ENCODE results near the gene PDE6D. TPM values are rescaled to one million over a fixed set of nuclear protein-coding genes. Genes with fewer than 3 reads are reported as not detected.
A peak's percentile ranks its signal among the peaks of the same experiment; 100 is the strongest.

PDE6D gene
- total and polyA plus RNA-seq, 2 experiments from 2014 or later: 22.7 to 23.3 TPM

DNA sequence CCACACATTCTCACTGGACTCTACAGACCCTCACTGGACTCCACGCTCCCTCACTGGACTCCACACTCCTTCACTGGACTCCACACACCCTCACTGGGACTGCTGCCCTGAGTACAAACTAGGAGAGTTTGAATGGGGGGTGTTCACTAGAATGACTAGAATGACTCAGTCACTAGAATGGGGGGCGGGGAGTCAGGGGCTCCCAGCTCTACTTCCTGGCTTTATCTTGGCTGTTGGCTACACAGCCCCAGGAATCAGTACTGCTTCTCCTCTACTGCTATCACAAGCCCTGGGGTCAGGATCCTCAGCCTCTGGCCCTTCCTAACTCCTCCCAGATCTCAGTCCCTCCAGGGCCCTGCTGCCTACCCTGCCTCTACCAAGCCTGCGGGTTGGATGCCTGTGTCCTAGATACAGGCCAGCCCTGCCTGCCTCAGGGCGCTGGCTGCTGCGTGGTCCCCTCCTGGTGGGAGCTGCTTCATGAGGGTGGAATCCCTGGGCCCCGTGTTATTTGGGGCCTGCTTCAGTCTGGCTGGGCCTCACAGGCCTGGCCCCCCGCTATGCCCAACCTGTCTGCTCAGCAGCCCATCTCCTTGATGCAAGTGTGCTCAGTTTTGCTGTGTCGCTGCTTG lies 65.0 kb downstream of the PDE6D start:
- Histone ChIP-seq H3K4me1 (ENCODE audit: insufficient read depth) (peaks cover 13% of the 10 kb centered on the region), H3K9me2 (replicated peaks; ENCODE audit: insufficient read depth) (no peaks in the 10 kb centered on the region), H3K79me2 (peaks cover 22% of the 10 kb centered on the region), H3K27ac (no peak overlapping the region), H3K27me3 (no peaks in the 10 kb centered on the region), H3K36me3 (replicated peaks; ENCODE audit: insufficient read depth, low read depth) (no peaks in the 10 kb centered on the region), H3K4me2 (no peak overlapping the region), H3K4me3 (no peak overlapping the region), H3K9me3 (ENCODE audit: low read depth) (no peaks in the 10 kb centered on the region), H4K20me1 (ENCODE audit: insufficient read depth, poor library complexity, severe bottlenecking) (peaks cover 31% of the 10 kb centered on the region), H2AFZ (no peak overlapping the region)
- no peak for DNase-seq (ENCODE audit: low spot score)
- WGBS (ENCODE audit: low lambda C conversion rate, missing lambda C conversion rate): 87% methylated on average over 8 of the region's 8 CpGs
- TF ChIP-seq EZH2 (IDR thresholded peaks at IDR 0.05; ENCODE audit: borderline replicate concordance) (no peak), EZH2phosphoT487 (IDR thresholded peaks at IDR 0.05; ENCODE audit: low read depth, severe bottlenecking, unreplicated experiment) (no peak)
- TF ChIP-seq, protein P1, sequence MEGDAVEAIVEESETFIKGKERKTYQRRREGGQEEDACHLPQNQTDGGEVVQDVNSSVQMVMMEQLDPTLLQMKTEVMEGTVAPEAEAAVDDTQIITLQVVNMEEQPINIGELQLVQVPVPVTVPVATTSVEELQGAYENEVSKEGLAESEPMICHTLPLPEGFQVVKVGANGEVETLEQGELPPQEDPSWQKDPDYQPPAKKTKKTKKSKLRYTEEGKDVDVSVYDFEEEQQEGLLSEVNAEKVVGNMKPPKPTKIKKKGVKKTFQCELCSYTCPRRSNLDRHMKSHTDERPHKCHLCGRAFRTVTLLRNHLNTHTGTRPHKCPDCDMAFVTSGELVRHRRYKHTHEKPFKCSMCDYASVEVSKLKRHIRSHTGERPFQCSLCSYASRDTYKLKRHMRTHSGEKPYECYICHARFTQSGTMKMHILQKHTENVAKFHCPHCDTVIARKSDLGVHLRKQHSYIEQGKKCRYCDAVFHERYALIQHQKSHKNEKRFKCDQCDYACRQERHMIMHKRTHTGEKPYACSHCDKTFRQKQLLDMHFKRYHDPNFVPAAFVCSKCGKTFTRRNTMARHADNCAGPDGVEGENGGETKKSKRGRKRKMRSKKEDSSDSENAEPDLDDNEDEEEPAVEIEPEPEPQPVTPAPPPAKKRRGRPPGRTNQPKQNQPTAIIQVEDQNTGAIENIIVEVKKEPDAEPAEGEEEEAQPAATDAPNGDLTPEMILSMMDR (IDR thresholded peaks at IDR 0.05; ENCODE audit: poor library complexity): no peak

DNA sequence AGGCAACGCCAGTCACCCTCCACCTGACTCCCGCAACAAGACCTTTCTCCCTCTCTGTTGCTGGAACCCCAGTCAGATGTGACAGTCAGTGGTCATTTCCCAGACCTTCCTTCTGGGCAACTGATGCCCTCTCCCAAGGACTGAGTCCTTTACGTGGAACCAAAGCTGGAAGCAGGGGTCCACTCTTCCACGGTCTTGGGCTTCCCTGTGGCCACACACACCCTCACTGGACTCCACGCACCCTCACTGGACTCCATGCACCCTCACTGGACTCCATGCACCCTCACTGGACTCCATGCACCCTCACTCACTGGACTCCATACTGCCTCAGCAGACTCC lies 65.6 kb downstream of the PDE6D start:
- Histone ChIP-seq H3K27ac (no peak overlapping the region), H3K79me2 (peaks cover 29% of the 10 kb centered on the region), H4K20me1 (ENCODE audit: insufficient read depth, poor library complexity, severe bottlenecking) (peaks cover 37% of the 10 kb centered on the region), H3K4me2 (no peak overlapping the region), H3K4me3 (no peak overlapping the region), H3K4me1 (ENCODE audit: insufficient read depth) (peaks cover 13% of the 10 kb centered on the region), H3K9me2 (replicated peaks; ENCODE audit: insufficient read depth) (no peaks in the 10 kb centered on the region), H3K36me3 (replicated peaks; ENCODE audit: insufficient read depth, low read depth) (no peaks in the 10 kb centered on the region), H2AFZ (no peak overlapping the region), H3K9me3 (ENCODE audit: low read depth) (no peaks in the 10 kb centered on the region), H3K27me3 (no peaks in the 10 kb centered on the region)
- 56% methylated on average over 5 of the region's 5 CpGs for WGBS (ENCODE audit: low lambda C conversion rate, missing lambda C conversion rate)
- TF ChIP-seq, protein P1 (IDR thresholded peaks at IDR 0.05; ENCODE audit: poor library complexity): no peak
- TF ChIP-seq EZH2phosphoT487 (IDR thresholded peaks at IDR 0.05; ENCODE audit: low read depth, severe bottlenecking, unreplicated experiment) (no peak), EZH2 (IDR thresholded peaks at IDR 0.05; ENCODE audit: borderline replicate concordance) (no peak)
- no peak for DNase-seq (ENCODE audit: low spot score)

DNA sequence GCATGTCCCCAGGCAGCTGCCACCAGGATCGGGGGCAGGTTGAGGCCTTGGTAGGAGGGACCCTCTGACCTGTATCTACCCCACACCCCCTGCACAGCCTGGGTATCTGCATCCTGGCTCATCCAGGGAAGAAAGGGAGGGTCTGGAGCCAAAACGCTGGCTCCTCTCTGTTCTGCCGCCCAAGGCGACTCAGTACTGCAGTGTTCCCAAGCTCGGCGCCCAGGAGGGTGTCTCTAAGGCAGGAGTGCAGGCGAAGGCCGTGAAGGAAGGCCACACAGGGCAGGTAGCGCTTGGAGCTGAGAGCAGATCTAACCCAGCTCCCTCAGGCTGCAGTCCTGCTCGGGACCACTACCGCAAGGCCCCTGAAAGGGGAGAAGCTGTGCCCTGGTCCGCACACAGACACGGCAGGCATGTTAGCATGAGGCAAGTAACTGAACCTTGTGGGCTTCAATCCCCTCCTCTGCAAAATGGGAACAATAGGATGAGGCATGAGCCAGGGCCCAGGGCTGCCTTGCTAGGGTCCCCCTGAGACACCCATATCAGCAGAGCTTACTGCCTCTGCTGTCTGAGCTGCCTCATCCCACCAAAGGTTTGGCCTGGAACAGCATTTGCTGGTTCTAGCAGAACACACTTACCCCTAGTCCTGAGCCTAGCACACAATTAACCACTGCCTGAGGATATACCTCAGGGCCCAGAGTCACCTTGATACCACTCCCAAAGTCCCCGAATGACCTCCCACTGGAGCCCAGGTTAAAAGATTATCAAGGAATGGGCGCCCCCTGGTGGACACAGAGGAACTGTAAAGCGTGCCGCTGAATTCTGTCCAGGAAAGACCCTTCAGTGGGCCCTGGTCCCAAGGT lies 66.2 kb downstream of the PDE6D start:
- Histone ChIP-seq H3K79me2 (peaks cover 33% of the 10 kb centered on the region), H4K20me1 (ENCODE audit: insufficient read depth, poor library complexity, severe bottlenecking) (peaks cover 42% of the 10 kb centered on the region), H3K4me1 (ENCODE audit: insufficient read depth) (peaks cover 13% of the 10 kb centered on the region), H2AFZ (no peak overlapping the region), H3K27ac (no peak overlapping the region), H3K9me3 (ENCODE audit: low read depth) (no peaks in the 10 kb centered on the region), H3K4me3 (no peak overlapping the region), H3K27me3 (no peaks in the 10 kb centered on the region), H3K36me3 (replicated peaks; ENCODE audit: insufficient read depth, low read depth) (no peaks in the 10 kb centered on the region), H3K9me2 (replicated peaks; ENCODE audit: insufficient read depth) (no peaks in the 10 kb centered on the region), H3K4me2 (no peak overlapping the region)
- 58% methylated on average over 17 of the region's 17 CpGs for WGBS (ENCODE audit: low lambda C conversion rate, missing lambda C conversion rate)
- peak; percentile 89 for DNase-seq (ENCODE audit: low spot score)
- TF ChIP-seq EZH2phosphoT487 (IDR thresholded peaks at IDR 0.05; ENCODE audit: low read depth, severe bottlenecking, unreplicated experiment) (no peak), EZH2 (IDR thresholded peaks at IDR 0.05; ENCODE audit: borderline replicate concordance) (no peak)
- TF ChIP-seq, protein P1 (IDR thresholded peaks at IDR 0.05; ENCODE audit: poor library complexity): peak; percentile 93

Data from hepatocyte (in vitro differentiated cells).